Endodermal cell (in vitro differentiated cells): ENCODE data around the gene SNAP23. TPM values are rescaled to one million over a fixed set of nuclear protein-coding genes. Genes with fewer than 3 reads are reported as not detected.

Experiments used
- DNase-seq: peaks from one replicate; pipeline ENCODE4 v3.0.0-alpha.2; 2017
- H3K27ac ChIP-seq: 2 replicates; pipeline ENCODE4 v1.5.1; 2013; ENCODE audit warnings: mild to moderate bottlenecking, low read depth, low read length, moderate library complexity
- H3K27me3 ChIP-seq: 2 replicates; pipeline ENCODE4 v1.6.1; 2013; ENCODE audit warnings: mild to moderate bottlenecking, low read length, moderate library complexity; ENCODE audit not compliant: insufficient read depth, control insufficient read depth, poor library complexity, severe bottlenecking
- H3K36me3 ChIP-seq: 2 replicates; pipeline ENCODE4 v1.7.0; 2013; ENCODE audit warnings: mild to moderate bottlenecking, low read length, moderate library complexity; ENCODE audit not compliant: control insufficient read depth, insufficient read depth
- H3K4me1 ChIP-seq: one replicate; pipeline ENCODE4 v1.7.0; 2013; ENCODE audit warnings: low read length; ENCODE audit not compliant: control insufficient read depth, insufficient read depth
- H3K4me3 ChIP-seq: 2 replicates; pipeline ENCODE4 v1.5.1; 2013; ENCODE audit warnings: mild to moderate bottlenecking, low read length, moderate library complexity
- H3K9ac ChIP-seq: 2 replicates; pipeline ENCODE4 v1.6.1; 2013; ENCODE audit warnings: mild to moderate bottlenecking, low read length, moderate library complexity; ENCODE audit not compliant: poor library complexity, severe bottlenecking; ENCODE audit errors: extremely low read depth
- H3K9me3 ChIP-seq: 2 replicates; pipeline ENCODE4 v1.6.1; 2013; ENCODE audit warnings: mild to moderate bottlenecking, low read length, moderate library complexity; ENCODE audit not compliant: control insufficient read depth
- H3K27ac Mint-ChIP-seq: 2 replicates; pipeline ENCODE4 v1.8.0; 2020; ENCODE audit warnings: mixed read lengths
- H3K27me3 Mint-ChIP-seq: 2 replicates; pipeline ENCODE4 v1.8.0; 2021; ENCODE audit warnings: mild to moderate bottlenecking, mixed read lengths; ENCODE audit not compliant: insufficient read depth
- H3K36me3 Mint-ChIP-seq: 2 replicates; pipeline ENCODE4 v1.8.0; 2020; ENCODE audit warnings: low read depth, mixed read lengths
- H3K4me1 Mint-ChIP-seq: 2 replicates; pipeline ENCODE4 v1.8.0; 2020; ENCODE audit warnings: mixed read lengths
- H3K4me3 Mint-ChIP-seq: 2 replicates; pipeline ENCODE4 v1.8.0; 2020; ENCODE audit warnings: mild to moderate bottlenecking, moderate library complexity, mixed read lengths
- H3K9me3 Mint-ChIP-seq: 2 replicates; pipeline ENCODE4 v1.8.0; 2020; ENCODE audit warnings: mild to moderate bottlenecking, mixed read lengths
- WGBS, 2 experiments: methylation state at CpG; one replicate each; pipeline versions ENCODE4 v1.1.5 to v1.1.7; 2013; ENCODE audit warnings: missing lambda C conversion rate in 2 of 2, mixed read lengths in 1 of 2; ENCODE audit not compliant: insufficient coverage in 1 of 2, insufficient read length in 1 of 2; 5-methylcytosine and 5-hydroxymethylcytosine counted together
- total RNA-seq, 2 donors: library from RNA; stranded (reverse); fragmentation: NEBNext Ultra II Directional in 1 of 2; extraction: Animal tissue kit (Norgen Biotek cat#: 25700) in 1 of 2; gene quantifications; 2 replicates in 1 of 2; 3 replicates in 1 of 2; pipeline ENCODE4 v1.2.1, GENCODE V29; 2021
- TF ChIP-seq, protein P1 (sequence below): fragments of 200-600 bp; sonication (generic); conservative IDR thresholded peaks from 2 replicates; pipeline ENCODE4 v1.5.0; 2021; ENCODE audit warnings: antibody characterized with exemption, mild to moderate bottlenecking

The SNAP23 gene
- total RNA-seq, 2 donors from 2014 or later: 62.0 to 68.8 TPM

DNA sequence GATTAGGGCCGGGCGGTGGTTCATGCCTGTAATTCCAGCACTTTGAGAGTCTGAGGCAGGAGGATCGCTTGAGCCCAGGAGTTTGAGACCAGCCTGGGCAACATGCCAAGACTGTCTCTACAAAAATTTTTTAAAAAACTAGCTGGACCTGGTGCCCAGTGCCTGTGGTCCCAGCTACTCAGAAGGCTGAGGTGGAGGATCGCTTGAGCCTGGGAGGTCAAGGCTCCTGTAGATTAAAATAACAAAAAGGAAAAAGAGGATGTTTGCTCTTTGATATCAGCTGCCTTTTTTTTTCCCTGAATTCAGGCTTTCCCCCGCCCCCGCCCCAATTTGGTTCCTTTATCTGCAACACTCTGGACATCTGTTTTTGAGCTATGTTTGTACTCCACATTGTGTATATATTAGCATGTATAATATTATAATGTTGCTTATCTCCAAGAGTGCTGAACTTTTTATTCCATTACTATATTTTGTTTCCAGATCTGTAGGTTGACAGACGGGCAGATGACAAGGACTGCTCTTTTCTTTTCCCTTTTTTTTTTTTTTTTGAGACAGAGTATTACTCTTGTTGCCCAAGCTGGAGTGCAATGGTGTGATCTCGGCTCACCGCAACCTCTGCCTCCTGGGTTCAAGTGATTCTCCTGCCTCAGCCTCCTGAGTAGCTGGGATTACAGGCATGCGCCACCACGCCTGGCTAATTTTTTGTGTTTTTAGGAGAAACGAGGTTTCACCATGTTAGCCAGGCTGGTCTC, 4.6 kb downstream of the SNAP23 start:
- Histone ChIP-seq H3K9me3 (no peaks in the 10 kb centered on the region), H3K4me3 (no peak overlapping the region), H3K36me3 (peaks cover 7% of the 10 kb centered on the region), H3K4me1 (peaks cover 14% of the 10 kb centered on the region), H3K27ac (no peak overlapping the region), H3K27me3 (no peaks in the 10 kb centered on the region), H3K9ac (no peak overlapping the region)
- H3K27me3 Mint-ChIP-seq: no peaks in the 10 kb centered on the region
- TF ChIP-seq, protein P1, sequence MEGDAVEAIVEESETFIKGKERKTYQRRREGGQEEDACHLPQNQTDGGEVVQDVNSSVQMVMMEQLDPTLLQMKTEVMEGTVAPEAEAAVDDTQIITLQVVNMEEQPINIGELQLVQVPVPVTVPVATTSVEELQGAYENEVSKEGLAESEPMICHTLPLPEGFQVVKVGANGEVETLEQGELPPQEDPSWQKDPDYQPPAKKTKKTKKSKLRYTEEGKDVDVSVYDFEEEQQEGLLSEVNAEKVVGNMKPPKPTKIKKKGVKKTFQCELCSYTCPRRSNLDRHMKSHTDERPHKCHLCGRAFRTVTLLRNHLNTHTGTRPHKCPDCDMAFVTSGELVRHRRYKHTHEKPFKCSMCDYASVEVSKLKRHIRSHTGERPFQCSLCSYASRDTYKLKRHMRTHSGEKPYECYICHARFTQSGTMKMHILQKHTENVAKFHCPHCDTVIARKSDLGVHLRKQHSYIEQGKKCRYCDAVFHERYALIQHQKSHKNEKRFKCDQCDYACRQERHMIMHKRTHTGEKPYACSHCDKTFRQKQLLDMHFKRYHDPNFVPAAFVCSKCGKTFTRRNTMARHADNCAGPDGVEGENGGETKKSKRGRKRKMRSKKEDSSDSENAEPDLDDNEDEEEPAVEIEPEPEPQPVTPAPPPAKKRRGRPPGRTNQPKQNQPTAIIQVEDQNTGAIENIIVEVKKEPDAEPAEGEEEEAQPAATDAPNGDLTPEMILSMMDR: no peak
- no peak for DNase-seq
- H3K27ac Mint-ChIP-seq: no peak overlapping the region
- peaks cover 15% of the 10 kb centered on the region for H3K36me3 Mint-ChIP-seq
- 83 to 90% methylated on average over 6 to 12 of the region's 12 CpGs for WGBS, 2 experiments
- no peak overlapping the region for H3K4me3 Mint-ChIP-seq
- H3K4me1 Mint-ChIP-seq: peaks cover 16% of the 10 kb centered on the region
- H3K9me3 Mint-ChIP-seq: no peaks in the 10 kb centered on the region

DNA sequence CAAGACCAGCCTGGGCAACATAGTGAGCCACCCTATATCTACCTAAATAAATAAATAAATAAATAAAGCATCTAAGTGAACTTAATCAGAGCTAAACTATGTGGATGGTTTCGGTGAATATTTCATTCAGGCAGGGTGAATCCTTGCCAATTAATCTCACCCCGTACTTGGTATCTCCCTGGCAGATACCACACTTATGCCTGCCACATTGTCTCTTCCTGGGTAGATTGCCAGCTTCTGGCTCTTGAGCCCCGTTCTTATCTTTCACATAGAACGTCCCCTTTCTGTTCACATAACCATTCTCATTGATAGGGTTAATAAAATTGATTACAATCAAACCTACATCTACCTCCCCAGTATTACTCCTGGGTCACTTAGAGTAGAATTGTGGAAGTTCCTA, 7.0 kb downstream of the SNAP23 start:
- Mint-ChIP-seq H3K27me3 (no peaks in the 10 kb centered on the region), H3K27ac (no peak overlapping the region), H3K4me3 (no peak overlapping the region), H3K9me3 (no peaks in the 10 kb centered on the region), H3K4me1 (peaks cover 9% of the 10 kb centered on the region), H3K36me3 (peaks cover 15% of the 10 kb centered on the region)
- 92 to 93% methylated on average over 2 to 4 of the region's 4 CpGs for WGBS, 2 experiments
- no peak for DNase-seq
- no peak overlapping the region for H3K9ac ChIP-seq
- no peaks in the 10 kb centered on the region for H3K27me3 ChIP-seq
- H3K4me3 ChIP-seq: no peak overlapping the region
- H3K36me3 ChIP-seq: peaks cover 7% of the 10 kb centered on the region
- no peaks in the 10 kb centered on the region for H3K9me3 ChIP-seq
- TF ChIP-seq, protein P1: no peak
- peaks cover 14% of the 10 kb centered on the region for H3K4me1 ChIP-seq
- no peak overlapping the region for H3K27ac ChIP-seq

DNA sequence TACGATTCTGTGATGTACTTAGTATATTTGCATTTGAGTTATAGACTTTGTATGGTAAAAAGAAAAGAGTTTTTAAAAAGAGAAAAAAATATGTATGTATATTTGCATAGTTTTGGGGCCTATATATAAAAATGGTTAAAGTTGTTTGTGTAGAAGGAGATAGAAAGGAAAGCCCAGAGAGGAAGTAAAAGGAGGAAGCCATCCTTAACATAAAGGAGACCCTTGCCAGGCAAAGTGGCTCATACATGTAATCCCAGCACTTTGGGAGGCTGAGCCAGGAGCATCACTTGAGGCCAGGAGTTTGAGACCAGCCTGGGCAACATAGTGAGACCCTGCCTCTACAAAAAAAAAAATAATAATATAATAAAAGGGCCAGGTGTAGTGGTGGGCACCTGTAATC, 8.4 kb downstream of the SNAP23 start:
- Histone ChIP-seq H3K9me3 (no peaks in the 10 kb centered on the region), H3K27ac (no peak overlapping the region), H3K9ac (no peak overlapping the region), H3K4me3 (no peak overlapping the region), H3K27me3 (no peaks in the 10 kb centered on the region), H3K4me1 (peaks cover 7% of the 10 kb centered on the region), H3K36me3 (peaks cover 11% of the 10 kb centered on the region)
- DNase-seq: no peak
- Mint-ChIP-seq H3K9me3 (no peaks in the 10 kb centered on the region), H3K36me3 (peaks cover 12% of the 10 kb centered on the region), H3K27ac (no peak overlapping the region), H3K4me3 (no peak overlapping the region), H3K27me3 (no peaks in the 10 kb centered on the region), H3K4me1 (peaks cover 7% of the 10 kb centered on the region)
- TF ChIP-seq, protein P1: no peak
- 86 to 100% methylated on average over 1 of the region's 1 CpG for WGBS, 2 experiments
